IPS DF 19.7 (cell line): Measurements from ENCODE around the gene CYP21A2.
"Not testable (repeated sequence)": the region's sequence is repeated elsewhere in the genome, so short reads cannot be mapped to it uniquely, and the experiment has no call there.

Experiments used
- DNase-seq: peaks from one replicate; pipeline ENCODE4 v3.0.0-alpha.2; 2013; ENCODE audit warnings: low read depth, low spot score

The CYP21A2 gene

GRCh38 chr6:32037598-32038524, at the start of gene CYP21A2:
Gene CYP21A2, plus strand, starts transcription at chr6:32038415. Its CDS starts 8 bp downstream, at chr6:32038423.
- not testable (repeated sequence) for DNase-seq

DNA sequence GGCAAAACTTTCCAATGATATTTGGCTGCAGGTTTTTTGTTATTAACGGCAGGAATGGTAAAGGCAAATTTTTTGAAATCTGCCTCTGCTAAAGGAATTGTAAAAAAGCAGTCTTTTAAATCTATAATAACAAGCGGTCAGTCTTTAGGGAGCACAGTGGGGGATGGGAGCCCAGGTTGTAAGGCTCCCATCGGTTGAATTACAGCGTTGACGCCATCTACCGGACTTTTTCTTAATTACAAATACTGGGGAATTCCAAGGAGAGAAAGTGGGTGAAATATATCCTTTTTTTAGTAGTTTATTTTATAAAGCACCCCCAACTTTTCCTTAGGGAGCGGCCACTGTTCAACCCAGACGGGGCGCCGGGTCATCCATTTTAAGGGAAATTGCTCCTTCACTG, 48.9 kb upstream of the CYP21A2 start:
- not testable (repeated sequence) for DNase-seq

DNA sequence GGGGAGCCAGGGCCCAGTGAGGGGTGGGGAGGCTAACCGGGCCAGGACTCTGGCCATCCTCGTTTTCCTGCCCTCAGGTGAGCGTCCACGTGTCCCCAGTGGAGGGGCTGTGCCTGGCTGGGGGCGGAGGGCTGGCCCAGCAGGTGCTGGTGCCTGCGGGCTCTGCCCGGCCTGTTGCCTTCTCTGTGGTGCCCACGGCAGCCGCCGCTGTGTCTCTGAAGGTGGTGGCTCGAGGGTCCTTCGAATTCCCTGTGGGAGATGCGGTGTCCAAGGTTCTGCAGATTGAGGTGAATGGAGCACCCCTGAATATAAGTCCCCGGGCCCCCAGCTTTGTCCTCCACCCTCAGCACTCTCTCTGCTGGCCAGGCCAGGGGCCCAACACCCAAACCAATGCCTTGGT, 43.8 kb upstream of the CYP21A2 start:
- not testable (repeated sequence) for DNase-seq

GRCh38 chr6:31996385-31996784, 41.8 kb upstream of the CYP21A2 start:
- not testable (repeated sequence) for DNase-seq

GRCh38 chr6:32002546-32003268, 35.5 kb upstream of the CYP21A2 start:
- DNase-seq, result not testable (repeated sequence)

GRCh38 chr6:32003301-32003700, 34.9 kb upstream of the CYP21A2 start:
- DNase-seq, result not testable (repeated sequence)

DNA sequence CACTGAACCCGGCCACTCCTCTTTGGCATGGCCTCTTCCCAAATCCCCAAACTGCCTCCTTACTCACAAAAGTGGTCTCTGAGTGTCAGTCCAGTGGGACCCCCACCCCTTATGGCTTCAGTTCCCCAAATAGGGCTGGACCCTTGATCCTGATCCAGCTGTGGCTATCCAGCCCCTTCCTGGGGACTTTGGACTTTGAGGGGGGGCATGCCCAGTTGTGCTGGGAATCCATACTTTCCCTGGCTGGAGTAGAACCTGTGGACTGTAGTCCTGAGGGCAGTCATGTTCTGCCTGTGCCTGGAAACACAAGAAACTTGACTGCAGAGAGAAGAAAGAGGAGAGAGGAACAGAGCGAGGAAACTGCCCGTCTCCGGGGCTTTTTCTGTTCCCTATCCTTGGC, 33.8 kb upstream of the CYP21A2 start:
- DNase-seq, result not testable (repeated sequence)

DNA sequence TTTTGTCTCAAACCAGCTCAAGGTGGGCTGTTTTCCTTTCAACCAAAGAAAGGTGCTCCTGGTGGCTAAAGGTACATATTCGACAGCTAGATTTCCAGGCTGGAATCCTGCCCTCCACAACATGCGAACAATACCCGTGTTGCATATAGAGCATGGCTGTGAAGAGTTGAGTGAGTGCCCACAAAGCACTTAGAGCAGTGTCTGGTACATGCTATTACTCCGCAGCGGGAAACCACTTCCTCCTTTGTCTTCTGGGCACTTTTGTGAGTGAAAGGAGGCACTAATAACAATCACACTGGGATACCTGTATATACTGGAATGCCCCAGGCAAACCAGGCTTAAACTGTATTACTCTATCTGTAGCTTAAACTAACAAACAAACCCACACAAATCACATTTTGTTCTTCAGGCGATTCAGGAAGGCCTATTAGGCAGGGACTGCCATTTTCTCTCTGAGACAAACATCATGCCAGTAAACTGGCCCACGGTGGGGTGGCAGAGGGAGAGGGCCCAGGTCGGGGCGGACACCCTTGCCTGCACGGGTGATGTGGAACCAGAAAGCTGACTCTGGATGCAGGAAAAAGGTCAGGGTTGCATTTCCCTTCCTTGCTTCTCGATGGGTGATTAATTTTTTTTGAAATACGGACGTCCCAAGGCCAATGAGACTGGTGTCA, 33.2 kb upstream of the CYP21A2 start:
- DNase-seq, result not testable (repeated sequence)

GRCh38 chr6:32005538-32005880, 32.7 kb upstream of the CYP21A2 start:
- not testable (repeated sequence) for DNase-seq

- DNase-seq, result not testable (repeated sequence)
Measured at GRCh38 chr6:32005991-32006529, 32.2 kb upstream of the CYP21A2 start.

- not testable (repeated sequence) for DNase-seq
Measured at GRCh38 chr6:32007086-32007485, 31.1 kb upstream of the CYP21A2 start.

GRCh38 chr6:32008037-32008436, 30.2 kb upstream of the CYP21A2 start:
- not testable (repeated sequence) for DNase-seq

- DNase-seq, result not testable (repeated sequence)
Measured at GRCh38 chr6:32008616-32009015, 29.6 kb upstream of the CYP21A2 start.

DNA sequence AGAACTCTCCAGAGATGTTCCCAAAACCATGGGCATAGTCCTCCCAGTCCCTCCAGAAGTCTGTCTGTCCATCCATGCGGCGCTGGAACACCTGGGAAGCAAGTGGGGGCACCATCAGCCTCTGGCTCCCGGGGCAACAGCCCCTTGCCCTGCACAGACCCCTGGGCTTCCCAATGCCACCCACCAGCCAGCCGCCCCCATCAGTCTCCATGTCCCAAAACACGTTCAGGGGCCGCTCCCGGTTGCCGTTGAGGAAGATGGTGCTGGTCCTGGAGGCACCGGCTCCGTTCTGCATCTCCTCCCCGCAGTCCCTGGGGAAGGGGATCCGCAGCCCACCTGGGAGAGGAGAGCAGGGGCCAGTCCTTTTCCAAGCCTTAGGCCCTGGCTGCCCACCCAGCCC, 28.7 kb upstream of the CYP21A2 start:
- DNase-seq, result not testable (repeated sequence)

- DNase-seq, result not testable (repeated sequence)
Measured at GRCh38 chr6:32010856-32011530, 27.2 kb upstream of the CYP21A2 start.

GRCh38 chr6:32012941-32013617, 25.1 kb upstream of the CYP21A2 start:
- not testable (repeated sequence) for DNase-seq

GRCh38 chr6:32013738-32014137, 24.5 kb upstream of the CYP21A2 start:
- DNase-seq, result not testable (repeated sequence)

DNA sequence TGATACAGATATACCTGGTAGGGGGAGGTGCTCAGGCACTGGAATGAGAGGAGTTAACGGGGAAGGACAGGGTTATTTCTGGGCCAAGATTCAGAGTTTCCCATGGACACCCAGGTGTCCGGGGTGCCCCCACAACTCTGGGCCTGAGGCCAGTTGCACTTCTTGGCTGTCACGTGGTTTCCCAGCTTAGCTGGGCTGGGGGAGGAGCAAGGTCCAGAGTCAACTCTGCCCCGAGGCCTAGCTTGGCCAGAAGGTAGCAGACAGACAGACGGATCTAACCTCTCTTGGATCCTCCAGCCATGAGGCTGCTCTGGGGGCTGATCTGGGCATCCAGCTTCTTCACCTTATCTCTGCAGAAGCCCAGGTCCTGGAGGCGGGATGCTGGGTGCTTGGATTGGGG, 23.7 kb upstream of the CYP21A2 start, which contains the start of gene C4B:
Gene C4B (plus strand): TSS at position 249 of the 400 bp plus-strand sequence. CDS start 51 bp downstream, at position 300.
- not testable (repeated sequence) for DNase-seq

DNA sequence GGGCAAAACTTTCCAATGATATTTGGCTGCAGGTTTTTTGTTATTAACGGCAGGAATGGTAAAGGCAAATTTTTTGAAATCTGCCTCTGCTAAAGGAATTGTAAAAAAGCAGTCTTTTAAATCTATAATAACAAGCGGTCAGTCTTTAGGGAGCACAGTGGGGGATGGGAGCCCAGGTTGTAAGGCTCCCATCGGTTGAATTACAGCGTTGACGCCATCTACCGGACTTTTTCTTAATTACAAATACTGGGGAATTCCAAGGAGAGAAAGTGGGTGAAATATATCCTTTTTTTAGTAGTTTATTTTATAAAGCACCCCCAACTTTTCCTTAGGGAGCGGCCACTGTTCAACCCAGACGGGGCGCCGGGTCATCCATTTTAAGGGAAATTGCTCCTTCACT, 16.1 kb upstream of the CYP21A2 start:
- not testable (repeated sequence) for DNase-seq

DNA sequence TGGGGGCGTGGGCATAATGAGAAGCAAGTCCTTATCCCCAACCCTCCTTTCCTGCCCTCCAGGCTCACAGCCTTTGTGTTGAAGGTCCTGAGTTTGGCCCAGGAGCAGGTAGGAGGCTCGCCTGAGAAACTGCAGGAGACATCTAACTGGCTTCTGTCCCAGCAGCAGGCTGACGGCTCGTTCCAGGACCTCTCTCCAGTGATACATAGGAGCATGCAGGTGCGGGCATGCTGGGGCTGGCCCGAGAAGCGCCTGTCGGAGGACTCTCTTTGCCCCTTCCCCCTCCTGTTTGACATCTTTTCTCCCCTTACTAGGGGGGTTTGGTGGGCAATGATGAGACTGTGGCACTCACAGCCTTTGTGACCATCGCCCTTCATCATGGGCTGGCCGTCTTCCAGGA, 9.6 kb upstream of the CYP21A2 start:
- DNase-seq, result not testable (repeated sequence)
